Neuronal stem cell (in vitro differentiated cells): Measurements from ENCODE around the gene NRG4.
"Not testable (repeated sequence)": the region's sequence is repeated elsewhere in the genome, so short reads cannot be mapped to it uniquely, and the experiment has no call there.

Experiments
- DNase-seq: peaks from one replicate; pipeline ENCODE4 v3.0.0-alpha.2; 2013; ENCODE audit warnings: low spot score
- H2AFZ ChIP-seq: one replicate; pipeline ENCODE4 v1.6.1; 2013; ENCODE audit warnings: mild to moderate bottlenecking, low read length, inconsistent platforms
- H2AK5ac ChIP-seq: 2 replicates; pipeline ENCODE4 v1.6.1; 2013; ENCODE audit warnings: low read depth, mild to moderate bottlenecking, inconsistent platforms, low read length, moderate library complexity, mixed read lengths
- H2BK120ac ChIP-seq: 2 replicates; pipeline ENCODE4 v1.6.1; 2013; ENCODE audit warnings: low read depth, mild to moderate bottlenecking, inconsistent platforms, low read length, moderate library complexity, mixed read lengths
- H2BK12ac ChIP-seq: one replicate; pipeline ENCODE4 v1.6.1; 2013; ENCODE audit warnings: low read length, inconsistent platforms
- H2BK15ac ChIP-seq: 2 replicates; pipeline ENCODE4 v1.6.1; 2013; ENCODE audit warnings: mild to moderate bottlenecking, low read length, inconsistent platforms, mixed read lengths
- H2BK5ac ChIP-seq: one replicate; pipeline ENCODE4 v1.6.1; 2013; ENCODE audit warnings: inconsistent platforms, mild to moderate bottlenecking, low read length, moderate library complexity
- H3K14ac ChIP-seq: one replicate; pipeline ENCODE4 v1.6.1; 2013; ENCODE audit warnings: low read length, inconsistent platforms
- H3K18ac ChIP-seq: 2 replicates; pipeline ENCODE4 v1.6.1; 2013; ENCODE audit warnings: low read length, inconsistent platforms
- H3K23ac ChIP-seq: 2 replicates; pipeline ENCODE4 v1.6.1; 2013; ENCODE audit warnings: low read depth, mild to moderate bottlenecking, mixed read lengths, low read length, inconsistent platforms; ENCODE audit not compliant: poor library complexity
- H3K27ac ChIP-seq: replicated peaks from 3 replicates; pipeline ENCODE4 v1.5.1; 2013; ENCODE audit warnings: low read length, inconsistent platforms
- H3K27me3 ChIP-seq, 3 experiments: 2 replicates each; pipeline ENCODE4 v1.6.1; 2013; ENCODE audit warnings: low read length in 3 of 3, mild to moderate bottlenecking in 2 of 3, inconsistent platforms in 1 of 3, low read depth in 1 of 3, mixed read lengths in 1 of 3, moderate library complexity in 1 of 3; ENCODE audit not compliant: control insufficient read depth in 3 of 3, insufficient read depth in 3 of 3
- H3K36me3 ChIP-seq, 2 donors: replicated peaks in 1 of 2; 2 replicates each; pipeline ENCODE4 v1.6.1; 2013; ENCODE audit warnings: low read length in 2 of 2; ENCODE audit not compliant: control insufficient read depth in 2 of 2, insufficient read depth in 2 of 2
- H3K4ac ChIP-seq: 2 replicates; pipeline ENCODE4 v1.6.1; 2013; ENCODE audit warnings: inconsistent platforms, mild to moderate bottlenecking, low read length, moderate library complexity
- H3K4me1 ChIP-seq, 2 donors: 1 replicate in 1 of 2; 2 replicates in 1 of 2; pipeline ENCODE4 v1.6.1; 2013; ENCODE audit warnings: low read length in 2 of 2, low read depth in 1 of 2; ENCODE audit not compliant: control insufficient read depth in 2 of 2, insufficient read depth in 1 of 2
- H3K4me2 ChIP-seq: one replicate; pipeline ENCODE4 v1.6.1; 2013; ENCODE audit warnings: mild to moderate bottlenecking, low read length, inconsistent platforms; ENCODE audit not compliant: insufficient read depth, poor library complexity, severe bottlenecking
- H3K4me3 ChIP-seq, 2 donors: 2 replicates each; pipeline ENCODE4 v1.5.1; 2013; ENCODE audit warnings: low read length in 2 of 2, mild to moderate bottlenecking in 2 of 2, inconsistent platforms in 1 of 2, moderate library complexity in 1 of 2
- H3K79me1 ChIP-seq: one replicate; pipeline ENCODE4 v1.6.1; 2013; ENCODE audit warnings: low read depth, mild to moderate bottlenecking, inconsistent platforms, low read length, moderate library complexity
- H3K9ac ChIP-seq: one replicate; pipeline ENCODE4 v1.6.1; 2013; ENCODE audit warnings: mild to moderate bottlenecking, low read depth, low read length, inconsistent platforms; ENCODE audit not compliant: poor library complexity
- H3K9me3 ChIP-seq, 2 donors: replicated peaks in 1 of 2; 2 replicates each; pipeline versions ENCODE3 to v1.6.1; 2013; ENCODE audit warnings: low read length in 2 of 2, mild to moderate bottlenecking in 2 of 2, inconsistent platforms in 1 of 2, low read depth in 1 of 2, mixed read lengths in 1 of 2, moderate library complexity in 1 of 2; ENCODE audit not compliant: control insufficient read depth in 2 of 2, insufficient read depth in 1 of 2
- H4K8ac ChIP-seq: one replicate; pipeline ENCODE4 v1.6.1; 2013; ENCODE audit warnings: low read depth, mild to moderate bottlenecking, inconsistent platforms, low read length, moderate library complexity
- H4K91ac ChIP-seq: one replicate; pipeline ENCODE4 v1.6.1; 2013; ENCODE audit warnings: low read length, low read depth, mild to moderate bottlenecking, inconsistent platforms; ENCODE audit not compliant: poor library complexity
- WGBS, 2 donors: extraction: QIAGEN DNeasy Blood & Tissue Kit; methylation state at CpG; one replicate each; pipeline ENCODE4 v1.1.7; 2013; ENCODE audit warnings: missing lambda C conversion rate in 2 of 2, mixed read lengths in 1 of 2; ENCODE audit not compliant: insufficient read length in 2 of 2, insufficient replicate concordance in 1 of 2; ENCODE audit errors: extremely low coverage in 2 of 2; 5-methylcytosine and 5-hydroxymethylcytosine counted together

NRG4 gene

GRCh38 chr15:75989045-75989444 is 23.2 kb downstream of the NRG4 start:
- H3K9me3 ChIP-seq = no peaks in the 10 kb centered on the region
- H3K36me3 ChIP-seq = no peaks in the 10 kb centered on the region
- no CpG with 5 or more reads among the region's 2 CpGs for WGBS, 2 donors
- H3K23ac ChIP-seq = no peak overlapping the region
- H3K4ac ChIP-seq = no peak overlapping the region
- H3K4me2 ChIP-seq = no peak overlapping the region
- H3K4me1 ChIP-seq = no peaks in the 10 kb centered on the region
- no peak overlapping the region for H2BK5ac ChIP-seq
- H2AK5ac ChIP-seq = no peak overlapping the region
- H3K14ac ChIP-seq = no peak overlapping the region
- no peak overlapping the region for H3K18ac ChIP-seq
- H3K27ac ChIP-seq = no peak overlapping the region
- H3K27me3 ChIP-seq = peaks cover 0 to 3% (median 0%) of the 10 kb centered on the region in 3 experiments
- H2AFZ ChIP-seq = no peak overlapping the region
- no peak overlapping the region for H3K4me3 ChIP-seq
- no peak overlapping the region for H4K8ac ChIP-seq
- no peak for DNase-seq
- H4K91ac ChIP-seq = no peak overlapping the region
- no peaks in the 10 kb centered on the region for H3K79me1 ChIP-seq
- no peak overlapping the region for H2BK120ac ChIP-seq
- no peak overlapping the region for H2BK12ac ChIP-seq
- H2BK15ac ChIP-seq = no peak overlapping the region
- H3K9ac ChIP-seq = no peak overlapping the region

GRCh38 chr15:75985971-75986370 is 26.3 kb downstream of the NRG4 start:
- no peak for DNase-seq
- Histone ChIP-seq H3K4me1 (no peaks in the 10 kb centered on the region), H2BK5ac (no peak overlapping the region), H3K36me3 (no peaks in the 10 kb centered on the region), H3K9ac (no peak overlapping the region), H3K4ac (no peak overlapping the region), H3K4me2 (no peak overlapping the region), H2AFZ (no peak overlapping the region), H3K27me3 (peaks cover 0 to 11% (median 0%) of the 10 kb centered on the region in 3 experiments), H3K4me3 (no peak overlapping the region), H3K79me1 (no peaks in the 10 kb centered on the region), H4K91ac (no peak overlapping the region), H2BK120ac (no peak overlapping the region), H2AK5ac (no peak overlapping the region), H2BK15ac (no peak overlapping the region), H3K14ac (no peak overlapping the region), H3K18ac (no peak overlapping the region), H3K23ac (no peak overlapping the region), H4K8ac (no peak overlapping the region), H2BK12ac (no peak overlapping the region), H3K27ac (no peak overlapping the region), H3K9me3 (no peaks in the 10 kb centered on the region)
- WGBS, 2 donors = no CpG with 5 or more reads among the region's 1 CpG

- H3K27me3 ChIP-seq = peaks cover 0 to 11% (median 0%) of the 10 kb centered on the region in 3 experiments
- not testable (repeated sequence) for H2BK5ac ChIP-seq, H2BK120ac ChIP-seq, H4K8ac ChIP-seq, H2BK12ac ChIP-seq, H3K4me2 ChIP-seq, H3K4me3 ChIP-seq, H3K23ac ChIP-seq, H3K18ac ChIP-seq, H3K9ac ChIP-seq, H3K27ac ChIP-seq, H2BK15ac ChIP-seq, H3K79me1 ChIP-seq, H2AFZ ChIP-seq, DNase-seq, H2AK5ac ChIP-seq, H3K36me3 ChIP-seq, H3K14ac ChIP-seq, H3K4ac ChIP-seq, H3K4me1 ChIP-seq, H3K9me3 ChIP-seq, H4K91ac ChIP-seq
- WGBS, 2 donors = no CpG with 5 or more reads among the region's 3 CpGs
Measured at GRCh38 chr15:75984706-75985105, 27.5 kb downstream of the NRG4 start.

GRCh38 chr15:75982468-75982867 is 29.8 kb downstream of the NRG4 start:
- H2BK120ac ChIP-seq = no peak overlapping the region
- H2BK5ac ChIP-seq = no peak overlapping the region

More at GRCh38 chr15:75982468-75982867, 29.8 kb downstream of the NRG4 start:
- Histone ChIP-seq H3K9ac (no peak overlapping the region), H3K4ac (no peak overlapping the region), H3K4me2 (no peak overlapping the region), H3K4me3 (no peak overlapping the region), H2AK5ac (no peak overlapping the region), H3K14ac (no peak overlapping the region), H3K79me1 (no peaks in the 10 kb centered on the region), H3K4me1 (no peaks in the 10 kb centered on the region), H3K36me3 (no peaks in the 10 kb centered on the region), H3K9me3 (no peaks in the 10 kb centered on the region), H4K91ac (no peak overlapping the region), H3K23ac (no peak overlapping the region), H2BK12ac (no peak overlapping the region), H4K8ac (no peak overlapping the region), H3K27ac (no peak overlapping the region), H2BK15ac (no peak overlapping the region), H3K18ac (no peak overlapping the region), H3K27me3 (peaks cover 0 to 8% (median 0%) of the 10 kb centered on the region in 3 experiments), H2AFZ (no peak overlapping the region)
- DNase-seq = no peak
- WGBS, 2 donors = no CpG with 5 or more reads among the region's 2 CpGs
